ENCODE measurements around the gene SCNN1G. TPM values are rescaled to one million over a fixed set of nuclear protein-coding genes. Genes with fewer than 3 reads are reported as not detected.
"Not testable (repeated sequence)": the region's sequence is repeated elsewhere in the genome, so short reads cannot be mapped to it uniquely, and the experiment has no call there.

SCNN1G gene
- 2.2 TPM for total RNA-seq

- no peak for DNase-seq
Observed at GRCh38 chr16:23182679-23183542, at the start of gene SCNN1G. Gene SCNN1G (plus strand): TSS chr16:23182745. CDS start chr16:23186272, 3,527 bp downstream.

GRCh38 chr16:23132775-23133463, 49.6 kb upstream of the SCNN1G start:
- DNase-seq: no peak

GRCh38 chr16:23134274-23134673, 48.3 kb upstream of the SCNN1G start:
- DNase-seq: no peak

DNA sequence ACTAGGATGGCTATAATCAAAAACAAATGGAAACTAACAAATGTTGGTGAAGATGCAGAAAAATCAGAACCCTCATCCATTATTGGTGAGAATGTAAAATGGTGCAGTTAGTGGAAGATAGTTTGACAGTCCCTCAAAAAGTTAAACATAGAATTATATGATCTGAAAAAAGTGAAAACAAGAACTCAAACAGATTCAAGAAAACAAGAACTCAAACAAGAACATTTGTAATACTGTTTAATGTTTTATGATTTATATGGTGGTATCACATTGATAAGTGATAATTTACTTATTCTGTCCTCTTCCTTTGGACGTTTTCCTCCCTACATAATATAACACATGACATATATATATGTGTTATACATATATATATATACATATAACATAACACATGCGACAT, 45.3 kb upstream of the SCNN1G start:
- DNase-seq: no peak

DNA sequence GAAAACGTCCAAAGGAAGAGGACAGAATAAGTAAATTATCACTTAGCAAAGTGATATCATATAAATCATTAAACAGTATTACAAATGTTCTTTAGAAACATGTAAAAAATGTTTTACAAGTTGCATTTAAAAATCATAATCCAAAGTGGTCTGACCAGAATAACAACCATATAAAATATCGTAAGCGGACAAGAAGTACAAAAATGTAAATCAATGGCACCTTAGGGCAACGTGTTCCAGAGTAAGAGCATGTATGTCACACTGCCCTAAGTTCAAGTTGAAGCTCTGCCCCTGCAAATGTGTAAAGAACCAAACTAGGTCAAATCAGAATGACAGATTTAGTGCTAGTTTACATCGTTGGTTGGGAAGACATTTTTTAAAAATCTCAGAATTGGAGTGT, 44.7 kb upstream of the SCNN1G start:
- no peak for DNase-seq

GRCh38 chr16:23140107-23140506, 42.4 kb upstream of the SCNN1G start:
- DNase-seq: no peak

- DNase-seq: no peak
Observed at GRCh38 chr16:23141033-23141432, 41.5 kb upstream of the SCNN1G start.

GRCh38 chr16:23141500-23141899, 41.0 kb upstream of the SCNN1G start:
- no peak for DNase-seq

DNA sequence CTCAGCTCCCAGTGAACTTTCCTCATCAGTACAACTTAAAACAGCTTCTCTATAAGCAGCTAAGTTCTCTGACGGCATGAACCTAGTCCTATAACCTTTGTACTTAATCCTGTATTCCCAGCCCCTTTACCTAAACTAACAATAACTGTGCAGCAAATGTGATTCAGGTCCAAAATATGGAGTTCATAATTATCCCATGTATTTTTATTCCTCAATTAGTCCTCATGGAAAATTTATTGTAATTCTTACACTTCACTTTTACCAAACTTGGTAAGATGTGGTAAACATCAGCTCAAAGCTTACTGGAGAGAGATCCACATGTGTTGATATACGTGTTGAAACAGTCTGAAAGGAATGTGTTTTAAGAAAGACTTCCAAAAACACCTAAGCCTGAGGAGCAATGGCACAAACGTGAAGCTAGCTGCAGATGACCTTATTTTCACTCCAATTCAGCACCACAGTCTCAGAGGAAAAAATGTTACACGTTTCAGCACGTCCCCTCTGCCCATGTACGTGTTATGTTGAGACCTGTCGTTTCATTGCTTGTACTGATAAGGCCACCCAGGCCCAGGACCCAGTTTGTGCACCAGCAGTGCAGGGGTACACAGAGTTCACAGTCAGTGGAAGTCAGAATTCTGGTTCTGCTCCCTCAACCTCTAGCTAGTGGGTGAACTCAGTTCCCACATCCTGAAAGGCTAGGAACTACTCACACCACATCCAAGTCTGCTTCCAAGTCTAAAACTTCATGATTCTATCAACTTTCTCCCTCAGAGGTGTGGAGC, 40.4 kb upstream of the SCNN1G start:
- peak; percentile 40 for DNase-seq

- DNase-seq: no peak
Observed at GRCh38 chr16:23143391-23143790, 39.2 kb upstream of the SCNN1G start.

DNA sequence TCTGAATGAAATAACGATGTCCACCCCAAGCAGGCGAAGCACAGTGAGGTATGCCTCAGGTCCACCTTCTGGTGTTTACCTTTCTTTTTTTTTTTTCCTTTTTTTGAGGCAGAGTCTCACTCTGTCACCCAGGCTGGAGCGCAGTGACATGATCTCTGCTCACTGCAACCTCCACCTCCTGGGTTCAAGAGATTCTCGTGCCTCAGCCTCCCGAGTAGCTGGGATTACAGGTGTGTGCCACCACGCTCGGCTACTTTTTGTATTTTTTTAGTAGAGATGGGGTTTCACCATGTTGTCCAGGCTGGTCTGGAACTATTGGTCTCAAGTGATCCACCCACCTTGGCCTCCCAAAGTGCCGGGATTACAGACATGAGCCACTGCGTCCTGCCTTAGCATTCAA, 38.2 kb upstream of the SCNN1G start:
- DNase-seq: not testable (repeated sequence)

DNA sequence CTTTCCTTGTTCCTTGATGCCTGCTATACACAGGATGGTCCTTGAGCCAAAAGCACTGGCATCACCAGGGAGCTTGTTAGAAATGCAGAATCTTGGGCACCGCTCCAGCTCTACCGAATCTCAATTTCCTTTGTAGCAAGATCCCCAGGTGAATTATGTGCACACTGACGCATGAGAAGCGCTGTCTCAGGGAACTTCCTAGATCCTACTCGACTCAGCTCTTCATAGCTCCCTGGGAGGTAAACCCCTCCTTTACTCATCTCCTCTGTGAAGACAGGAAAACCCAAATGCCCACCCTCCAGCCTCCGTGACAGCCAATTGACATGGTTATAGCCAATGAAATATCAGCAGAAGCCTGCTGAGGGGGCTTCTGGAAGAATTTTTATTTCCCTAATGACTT, 37.4 kb upstream of the SCNN1G start:
- DNase-seq: no peak

DNA sequence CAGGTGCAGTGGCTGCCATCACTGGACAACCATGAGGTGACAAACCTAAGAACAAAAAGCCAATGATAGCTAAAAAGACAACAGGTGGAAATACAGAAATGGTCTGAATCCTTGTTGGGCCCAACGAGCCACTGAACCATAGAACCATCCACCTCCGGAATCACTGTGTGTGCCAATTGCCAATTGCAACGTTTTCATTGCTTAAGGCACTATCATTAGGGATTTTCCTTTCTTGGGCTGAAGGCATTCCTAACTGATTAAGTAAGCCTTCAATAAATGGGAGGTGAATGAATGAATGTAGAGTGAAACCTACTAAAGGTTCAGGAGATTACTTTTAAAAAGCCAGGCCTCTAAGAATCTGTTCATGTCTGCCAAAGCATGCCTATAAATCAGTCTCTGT, 36.9 kb upstream of the SCNN1G start:
- no peak for DNase-seq

GRCh38 chr16:23146877-23147601, 35.5 kb upstream of the SCNN1G start:
- no peak for DNase-seq

DNA sequence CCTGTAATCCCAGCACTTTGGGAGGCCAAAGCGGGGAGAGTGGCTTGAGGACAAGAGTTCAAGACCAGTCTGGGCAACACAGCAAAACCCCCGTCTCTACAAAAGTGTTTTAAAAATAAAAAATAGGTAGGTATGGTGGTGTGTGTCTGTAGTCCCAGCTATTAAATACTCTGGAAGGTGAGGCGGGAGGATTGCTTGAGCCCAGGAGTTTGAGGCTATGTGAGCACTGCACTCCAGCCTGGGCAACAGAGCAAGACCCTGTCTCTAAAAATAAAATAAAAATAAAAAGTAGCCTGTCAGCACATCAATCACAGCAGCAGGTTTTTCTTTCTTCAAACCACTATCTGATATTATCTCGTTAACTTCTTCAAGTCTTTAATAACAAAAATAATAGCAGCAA, 34.9 kb upstream of the SCNN1G start:
- DNase-seq: no peak

DNA sequence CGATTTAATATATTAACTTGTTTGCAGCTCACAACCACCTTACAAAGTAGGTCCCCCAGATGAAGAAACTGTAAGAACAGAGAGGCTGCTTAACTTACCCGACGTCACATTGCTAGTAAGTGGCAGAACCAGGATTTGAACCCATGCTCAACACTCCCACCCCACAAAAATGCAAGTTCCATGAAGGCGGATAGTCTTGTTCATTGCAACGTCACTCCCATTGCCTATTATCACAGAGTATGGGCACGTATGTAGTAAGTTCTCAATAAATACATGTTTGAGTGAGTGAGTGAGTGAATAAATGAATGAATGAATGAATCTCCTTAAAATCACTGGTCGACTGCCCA, 34.4 kb upstream of the SCNN1G start:
- no peak for DNase-seq

GRCh38 chr16:23148513-23149266, 33.9 kb upstream of the SCNN1G start:
- peak; percentile 68 for DNase-seq

GRCh38 chr16:23149267-23149992, 33.1 kb upstream of the SCNN1G start, which contains the start of gene USP31:
Gene USP31 (minus strand): TSS chr16:23149452. CDS start chr16:23149270, 182 bp downstream.
- peak; percentile 98 for DNase-seq

GRCh38 chr16:23149993-23150364, 32.6 kb upstream of the SCNN1G start:
- DNase-seq: no peak

DNA sequence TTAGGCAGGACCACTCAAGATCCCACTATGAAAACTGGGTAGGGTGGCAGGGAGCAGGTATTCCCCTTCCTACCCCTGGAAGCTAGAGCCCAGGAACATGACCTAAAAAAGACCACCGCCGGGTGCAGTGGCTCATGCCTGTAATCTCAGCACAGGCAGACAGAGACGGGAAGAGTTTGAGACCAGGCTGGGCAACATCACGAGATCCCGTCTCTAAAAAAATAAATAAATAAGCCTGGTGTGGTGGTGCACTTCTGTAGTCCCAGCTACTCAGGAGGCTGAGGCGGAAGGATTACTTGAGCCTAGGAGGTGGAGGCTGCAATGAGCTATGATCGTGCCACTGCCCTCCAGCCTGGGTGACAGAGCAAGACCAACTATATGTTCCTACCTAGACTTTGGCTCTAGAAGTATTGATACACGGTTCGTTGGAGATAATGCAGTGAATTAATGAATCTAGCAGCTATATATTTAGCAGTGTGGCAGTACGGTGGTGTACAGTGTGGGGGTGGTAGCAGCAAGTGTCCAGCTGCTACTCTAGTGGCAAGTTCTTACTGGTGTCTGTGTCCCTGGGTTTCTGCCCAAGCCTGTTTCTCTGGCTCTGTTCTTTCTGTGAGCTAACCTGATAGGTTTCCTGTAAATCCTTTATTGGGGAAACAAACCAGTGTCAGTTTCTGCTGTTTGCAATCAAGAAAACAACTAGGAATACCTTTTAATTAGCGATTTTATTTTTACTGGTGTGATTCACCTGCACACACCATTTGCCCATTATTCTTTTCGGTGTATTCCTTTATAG, 30.0 kb upstream of the SCNN1G start:
- DNase-seq: no peak
